ENCODE measurements around the gene CCDC68. TPM values are rescaled to one million over a fixed set of nuclear protein-coding genes. Genes with fewer than 3 reads are reported as not detected.

Gene CCDC68
- total and polyA plus RNA-seq, 2 of the 8 experiments (the other 6 are each of a cell fraction or from before 2014, with no cell fraction given) = 0.06 to 0.80 TPM

DNA sequence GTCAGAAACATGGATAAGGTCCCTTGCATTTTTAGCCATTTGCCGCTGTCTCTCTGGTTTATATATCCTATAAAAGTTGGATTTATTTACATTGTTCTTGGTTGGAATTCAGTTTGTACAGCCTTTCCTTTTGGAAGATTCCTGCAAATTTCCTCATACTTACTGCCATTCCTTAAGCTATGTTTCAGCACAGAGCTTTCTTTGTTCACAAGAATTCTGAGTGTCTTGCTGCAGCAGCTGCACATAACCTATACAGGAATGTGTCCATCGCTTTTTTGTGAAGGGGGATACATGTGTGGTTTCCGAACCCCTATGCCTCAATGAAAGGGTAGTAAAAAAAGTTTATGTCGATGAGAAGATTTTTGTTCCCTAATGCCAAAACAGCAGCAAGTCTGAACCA is 48.3 kb upstream of the CCDC68 start (continued):
- TF ChIP-seq, protein P1, sequence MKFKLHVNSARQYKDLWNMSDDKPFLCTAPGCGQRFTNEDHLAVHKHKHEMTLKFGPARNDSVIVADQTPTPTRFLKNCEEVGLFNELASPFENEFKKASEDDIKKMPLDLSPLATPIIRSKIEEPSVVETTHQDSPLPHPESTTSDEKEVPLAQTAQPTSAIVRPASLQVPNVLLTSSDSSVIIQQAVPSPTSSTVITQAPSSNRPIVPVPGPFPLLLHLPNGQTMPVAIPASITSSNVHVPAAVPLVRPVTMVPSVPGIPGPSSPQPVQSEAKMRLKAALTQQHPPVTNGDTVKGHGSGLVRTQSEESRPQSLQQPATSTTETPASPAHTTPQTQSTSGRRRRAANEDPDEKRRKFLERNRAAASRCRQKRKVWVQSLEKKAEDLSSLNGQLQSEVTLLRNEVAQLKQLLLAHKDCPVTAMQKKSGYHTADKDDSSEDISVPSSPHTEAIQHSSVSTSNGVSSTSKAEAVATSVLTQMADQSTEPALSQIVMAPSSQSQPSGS (IDR thresholded peaks at IDR 0.05; ENCODE audit: low read length) = no peak
- TF ChIP-seq POLR2AphosphoS5 (IDR thresholded peaks at IDR 0.05; ENCODE audit: low read depth, low read length) (no peak), CBX5 (IDR thresholded peaks at IDR 0.05; ENCODE audit: low read depth, low read length) (no peak), SP4 (IDR thresholded peaks at IDR 0.05; ENCODE audit: low read length) (no peak)

All from H1 (cell line).